GM21381 (cell line): ENCODE measurements around the gene ARMC8.

Source experiments
- ATAC-seq: cut with Tn5 transposase; IDR thresholded peaks from one replicate; pipeline ENCODE4 v1.9.1; 2021; ENCODE audit warnings: mild to moderate bottlenecking, moderate library complexity; ENCODE audit not compliant: unreplicated experiment

Gene ARMC8

GRCh38 chr3:138297876-138298275 lies 110.8 kb downstream of the ARMC8 start:
- no peak for ATAC-seq

GRCh38 chr3:138300647-138301046 lies 113.5 kb downstream of the ARMC8 start:
- ATAC-seq: no peak

GRCh38 chr3:138303474-138303873 lies 116.4 kb downstream of the ARMC8 start:
- ATAC-seq: no peak

GRCh38 chr3:138307899-138308298 lies 120.8 kb downstream of the ARMC8 start:
- no peak for ATAC-seq

GRCh38 chr3:138308783-138309182 lies 121.7 kb downstream of the ARMC8 start:
- ATAC-seq: no peak

GRCh38 chr3:138310494-138310893 lies 123.4 kb downstream of the ARMC8 start:
- no peak for ATAC-seq

- ATAC-seq: no peak
Measured at GRCh38 chr3:138314751-138315150, 127.7 kb downstream of the ARMC8 start.

- no peak for ATAC-seq
Measured at GRCh38 chr3:138317687-138318086, 130.6 kb downstream of the ARMC8 start.

- ATAC-seq: no peak
Measured at GRCh38 chr3:138323971-138324370, 136.9 kb downstream of the ARMC8 start.

GRCh38 chr3:138325990-138326389 lies 138.9 kb downstream of the ARMC8 start:
- ATAC-seq: no peak

GRCh38 chr3:138326866-138327595 lies 139.9 kb downstream of the ARMC8 start:
- no peak for ATAC-seq

GRCh38 chr3:138327831-138328230 lies 140.7 kb downstream of the ARMC8 start:
- ATAC-seq: no peak

- no peak for ATAC-seq
Measured at GRCh38 chr3:138328341-138328740, 141.2 kb downstream of the ARMC8 start.

GRCh38 chr3:138329127-138329983 lies 142.3 kb downstream of the ARMC8 start, which contains the start of gene NME9:
Gene NME9, minus strand, starts transcription at chr3:138329851. Its CDS starts 516 bp downstream, at chr3:138329335.
- peak; percentile 70 for ATAC-seq

GRCh38 chr3:138329984-138330293 lies 142.8 kb downstream of the ARMC8 start:
- no peak for ATAC-seq

- no peak for ATAC-seq
Measured at GRCh38 chr3:138331143-138331894, 144.2 kb downstream of the ARMC8 start.

GRCh38 chr3:138332472-138333073 lies 145.5 kb downstream of the ARMC8 start:
- ATAC-seq: no peak

GRCh38 chr3:138334608-138335007 lies 147.5 kb downstream of the ARMC8 start:
- ATAC-seq: no peak

GRCh38 chr3:138336454-138336999 lies 149.4 kb downstream of the ARMC8 start:
- ATAC-seq: no peak

- no peak for ATAC-seq
Measured at GRCh38 chr3:138338244-138338643, 151.1 kb downstream of the ARMC8 start.

GRCh38 chr3:138338811-138339210 lies 151.7 kb downstream of the ARMC8 start:
- ATAC-seq: no peak
